GM06990 (cell line): ENCODE measurements around the gene ARV1.

ENCODE experiments used
- DNase-seq: peaks from one replicate; pipeline ENCODE4 v3.0.0-alpha.2; 2011; ENCODE audit not compliant: insufficient read length; ENCODE audit errors: extremely low read depth
- H3K27me3 ChIP-seq: replicated peaks from 2 replicates; pipeline ENCODE4 v1.6.0; 2011; ENCODE audit warnings: low read length; ENCODE audit not compliant: control insufficient read depth, insufficient read depth
- H3K36me3 ChIP-seq: 2 replicates; pipeline ENCODE4 v1.5.1; 2011; ENCODE audit warnings: low read length; ENCODE audit not compliant: control insufficient read depth, insufficient read depth
- H3K4me3 ChIP-seq: replicated peaks from 2 replicates; pipeline ENCODE4 v1.5.1; 2011; ENCODE audit warnings: low read depth, mild to moderate bottlenecking, control low read depth, low read length
- CTCF ChIP-seq: IDR thresholded peaks from 2 replicates; pipeline ENCODE4 v1.5.1; 2011; ENCODE audit warnings: low read length, control low read depth, mild to moderate bottlenecking, inconsistent platforms; ENCODE audit not compliant: insufficient read depth, poor library complexity, severe bottlenecking

The ARV1 gene

GRCh38 chr1:230938924-230939368 lies 39.9 kb upstream of the ARV1 start:
- DNase-seq, result no peak
- Histone ChIP-seq H3K36me3 (no peaks in the 10 kb centered on the region; the same call in 1 of the 2 replicates), H3K4me3 (no peak overlapping the region), H3K27me3 (no peaks in the 10 kb centered on the region)
- TF ChIP-seq CTCF, result no peak

GRCh38 chr1:230939806-230940489 lies 38.9 kb upstream of the ARV1 start:
- Histone ChIP-seq H3K36me3 (no peaks in the 10 kb centered on the region; the same call in 1 of the 2 replicates), H3K27me3 (no peaks in the 10 kb centered on the region), H3K4me3 (no peak overlapping the region)
- DNase-seq, result no peak
- no peak for TF ChIP-seq CTCF

GRCh38 chr1:230940848-230941247 lies 38.0 kb upstream of the ARV1 start:
- Histone ChIP-seq H3K27me3 (no peaks in the 10 kb centered on the region), H3K4me3 (no peak overlapping the region), H3K36me3 (no peaks in the 10 kb centered on the region; the same call in 1 of the 2 replicates)
- no peak for DNase-seq
- no peak for TF ChIP-seq CTCF

GRCh38 chr1:230943048-230943593 lies 35.8 kb upstream of the ARV1 start:
- DNase-seq, result no peak
- H3K27me3 ChIP-seq, result no peaks in the 10 kb centered on the region
- no peak for TF ChIP-seq CTCF
- no peak overlapping the region for H3K4me3 ChIP-seq
- H3K36me3 ChIP-seq, result no peaks in the 10 kb centered on the region; the same call in 1 of the 2 replicates

- no peaks in the 10 kb centered on the region for H3K27me3 ChIP-seq
Measured at GRCh38 chr1:230948301-230948700, 30.6 kb upstream of the ARV1 start.

More at GRCh38 chr1:230948301-230948700, 30.6 kb upstream of the ARV1 start:
- Histone ChIP-seq H3K4me3 (no peak overlapping the region), H3K36me3 (no peaks in the 10 kb centered on the region; the same call in none of the 2 replicates)
- DNase-seq, result no peak
- TF ChIP-seq CTCF, result no peak
